HT-29 (cell line): ENCODE measurements around the gene TK1. TPM values are rescaled to one million over a fixed set of nuclear protein-coding genes. Genes with fewer than 3 reads are reported as not detected.
"Not testable (repeated sequence)": the region's sequence is repeated elsewhere in the genome, so short reads cannot be mapped to it uniquely, and the experiment has no call there.

Source experiments
- DNase-seq: peaks from one replicate; pipeline ENCODE4 v3.0.0-alpha.2; 2015; ENCODE audit warnings: low spot score
- total RNA-seq: library from RNA; depleted of rRNA; stranded (reverse); fragments of >200 nt; shearing (Covaris generic); gene quantifications from 2 replicates; pipeline ENCODE4 v1.2.3, GENCODE V29; 2014

The TK1 gene
- total RNA-seq, 1 experiment from 2014 or later, result 379 TPM

GRCh38 chr17:78154903-78155811 lies 31.7 kb downstream of the TK1 start:
- no peak for DNase-seq

GRCh38 chr17:78151514-78152008 lies 35.3 kb downstream of the TK1 start:
- DNase-seq, result peak; percentile 72

DNA sequence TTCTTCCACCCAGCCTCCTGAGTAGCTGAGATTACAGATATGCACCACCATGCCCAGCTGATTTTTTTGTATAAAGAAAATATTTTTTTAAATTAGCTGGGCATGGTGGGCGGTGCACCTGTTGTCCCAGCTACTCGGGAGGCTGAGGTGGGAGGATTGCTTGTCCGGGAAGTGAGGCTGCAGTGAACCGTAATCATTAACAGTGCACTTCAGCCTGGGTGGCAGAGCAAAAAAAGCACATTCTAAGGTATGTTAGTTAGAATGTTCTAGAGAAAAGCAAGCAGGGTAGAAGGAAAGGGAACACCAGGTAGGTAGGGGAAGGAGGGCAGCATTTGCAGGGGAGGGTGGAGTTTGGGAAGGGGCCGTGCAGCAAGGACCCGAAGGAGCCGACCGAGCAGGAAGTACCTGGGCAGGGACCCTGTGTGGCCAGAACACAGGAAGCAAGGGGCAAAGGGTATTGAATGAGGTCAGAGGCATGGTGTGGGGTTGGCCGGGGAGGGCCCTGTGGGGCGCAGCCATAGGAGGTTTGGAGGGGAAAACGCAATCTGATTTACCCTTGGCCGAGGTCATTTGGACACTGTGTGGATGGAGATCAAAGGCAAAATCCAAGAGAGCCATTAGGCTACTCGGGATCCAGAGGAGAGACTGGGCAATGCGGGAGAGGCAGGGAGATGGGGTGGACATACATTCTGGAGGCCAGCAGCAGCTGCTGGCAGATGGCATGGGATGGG lies 38.4 kb downstream of the TK1 start:
- no peak for DNase-seq

DNA sequence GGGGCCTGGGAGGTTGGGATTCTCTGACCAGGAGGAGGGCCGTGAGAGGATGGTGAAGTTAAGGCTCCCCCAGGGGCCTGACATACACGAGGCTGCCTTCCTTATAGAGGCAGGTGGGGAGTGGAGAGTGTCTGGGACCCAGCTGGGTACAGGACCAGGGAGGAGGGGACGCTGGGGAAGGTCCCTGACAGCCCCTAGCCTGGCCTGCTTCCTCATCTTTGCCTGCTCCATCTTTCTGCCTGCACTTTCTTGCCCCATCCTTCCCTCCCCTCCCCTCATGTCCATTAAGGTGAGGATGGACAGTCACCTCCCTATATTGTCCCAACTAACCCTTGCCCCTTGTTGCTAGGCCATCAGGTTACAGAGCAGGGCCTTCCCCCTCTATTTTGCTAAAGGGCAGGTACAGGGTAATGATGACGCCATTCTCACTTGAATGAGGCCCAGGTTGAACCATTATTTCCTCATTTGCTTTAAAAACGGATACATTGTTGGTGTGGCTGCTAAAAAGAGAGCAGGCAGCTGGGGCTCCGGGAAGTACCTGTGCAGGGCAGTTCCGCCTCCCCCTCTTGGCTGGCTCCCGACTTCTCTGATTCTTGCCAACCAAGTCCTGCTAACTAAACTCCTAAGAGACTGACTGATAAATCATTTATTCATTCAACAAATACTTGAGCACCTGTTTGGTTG lies 39.4 kb downstream of the TK1 start:
- DNase-seq, result no peak

DNA sequence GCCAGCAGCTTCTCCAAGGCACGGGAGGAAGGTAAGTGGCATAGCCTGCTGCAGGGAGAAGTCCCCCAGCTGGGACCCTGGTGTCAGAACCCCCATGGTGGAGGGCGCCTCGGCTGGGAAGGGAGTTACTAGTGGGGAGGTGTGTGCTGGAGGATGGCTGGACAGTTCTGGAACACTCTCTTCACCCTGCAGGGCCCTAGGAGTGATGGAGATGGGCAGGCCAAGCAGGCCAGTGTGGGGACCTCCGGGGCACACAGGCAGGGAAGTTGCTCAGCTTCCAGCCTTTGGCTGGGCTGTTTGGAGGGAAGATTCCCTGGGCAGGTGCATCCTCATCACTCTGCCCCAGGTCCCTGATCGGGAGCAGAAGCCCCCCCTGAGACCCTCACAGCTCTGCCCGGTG lies 40.0 kb downstream of the TK1 start:
- no peak for DNase-seq

DNA sequence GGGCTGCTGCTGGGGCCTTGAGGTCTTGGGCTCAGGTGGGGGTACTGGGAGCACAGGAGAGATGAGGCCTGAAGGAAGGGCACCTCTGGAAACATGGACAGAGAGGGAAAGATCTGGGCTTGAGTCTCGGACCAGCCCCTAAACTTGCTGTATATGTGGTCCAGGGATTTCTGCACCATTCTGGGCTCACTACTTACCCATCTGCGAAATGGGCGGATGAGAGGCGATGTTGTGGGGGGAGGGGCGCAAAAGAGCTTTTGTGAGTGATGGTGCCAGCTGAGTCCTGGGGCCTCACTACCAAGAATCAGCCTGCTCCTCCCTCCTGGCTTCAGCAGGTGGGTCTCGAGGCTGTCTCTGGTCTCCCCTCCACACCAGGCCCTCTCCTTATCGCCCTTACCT lies 40.4 kb downstream of the TK1 start:
- DNase-seq, result no peak

- DNase-seq, result peak; percentile 79
Observed at GRCh38 chr17:78144736-78145641, 41.9 kb downstream of the TK1 start.

DNA sequence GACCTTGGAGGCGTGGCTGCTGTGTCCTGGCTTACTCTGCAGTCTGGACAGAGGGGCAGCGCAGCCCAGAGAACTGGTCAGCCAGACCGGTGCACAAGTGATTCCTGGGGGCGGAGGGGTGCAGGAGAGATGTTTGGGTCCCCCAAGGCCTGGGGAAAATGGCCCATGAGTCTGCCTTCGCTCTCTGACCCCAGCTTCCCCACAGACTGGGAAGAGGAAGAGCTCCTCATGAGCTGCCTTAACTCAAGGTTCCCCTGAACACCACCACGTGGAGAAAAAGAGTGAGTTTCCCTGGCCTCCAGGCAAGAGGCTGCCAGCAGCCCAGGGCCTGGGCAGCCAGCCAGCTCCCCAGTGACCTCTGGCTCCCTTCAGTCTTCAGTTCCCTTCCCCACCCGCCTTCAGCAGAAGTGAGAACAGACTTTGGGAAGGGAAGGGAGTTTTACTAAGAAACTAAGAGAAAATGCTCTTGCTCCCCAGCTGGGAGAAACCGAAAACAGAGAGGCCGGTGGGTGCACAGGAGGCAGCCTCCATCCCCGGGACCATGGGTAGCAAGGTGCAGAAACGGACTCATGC lies 42.6 kb downstream of the TK1 start:
- peak; percentile 90 for DNase-seq

- no peak for DNase-seq
Observed at GRCh38 chr17:78143214-78144146, 43.4 kb downstream of the TK1 start.

- peak; percentile 87 for DNase-seq
Observed at GRCh38 chr17:78142119-78142861, 44.6 kb downstream of the TK1 start.

DNA sequence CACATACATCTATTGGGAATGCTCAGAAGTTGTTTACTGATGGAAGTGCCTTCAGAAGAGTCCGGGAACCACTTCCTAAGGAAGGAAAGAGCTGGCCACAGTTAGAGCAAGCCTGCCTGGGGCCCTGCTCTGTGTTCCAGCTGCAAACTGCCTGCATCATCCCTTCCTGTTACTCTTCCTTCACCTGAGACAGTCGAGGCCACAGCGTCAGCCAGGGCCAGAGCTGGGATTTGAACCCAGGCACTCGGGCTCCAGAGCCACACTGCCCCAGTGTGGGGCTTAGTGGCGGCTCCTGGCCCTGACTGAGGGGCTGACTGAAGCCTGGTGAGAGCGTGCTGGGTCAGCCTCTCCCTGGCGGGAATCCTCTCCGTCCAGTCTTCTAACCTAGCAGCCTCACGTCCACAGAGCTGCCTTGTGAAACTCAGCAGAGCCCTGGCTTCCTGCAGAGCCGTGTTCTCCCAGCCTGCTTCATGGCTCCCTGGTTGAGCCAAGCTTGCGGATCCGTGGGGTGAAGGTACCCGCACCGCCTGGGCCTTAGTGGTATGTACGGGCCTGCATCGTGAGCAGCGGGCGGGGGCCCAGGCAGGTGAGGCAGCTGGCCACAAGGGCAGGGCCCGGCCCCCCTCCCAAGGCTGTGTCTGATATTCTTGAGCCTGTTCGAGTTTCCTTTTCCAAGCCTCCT lies 45.3 kb downstream of the TK1 start:
- no peak for DNase-seq

DNA sequence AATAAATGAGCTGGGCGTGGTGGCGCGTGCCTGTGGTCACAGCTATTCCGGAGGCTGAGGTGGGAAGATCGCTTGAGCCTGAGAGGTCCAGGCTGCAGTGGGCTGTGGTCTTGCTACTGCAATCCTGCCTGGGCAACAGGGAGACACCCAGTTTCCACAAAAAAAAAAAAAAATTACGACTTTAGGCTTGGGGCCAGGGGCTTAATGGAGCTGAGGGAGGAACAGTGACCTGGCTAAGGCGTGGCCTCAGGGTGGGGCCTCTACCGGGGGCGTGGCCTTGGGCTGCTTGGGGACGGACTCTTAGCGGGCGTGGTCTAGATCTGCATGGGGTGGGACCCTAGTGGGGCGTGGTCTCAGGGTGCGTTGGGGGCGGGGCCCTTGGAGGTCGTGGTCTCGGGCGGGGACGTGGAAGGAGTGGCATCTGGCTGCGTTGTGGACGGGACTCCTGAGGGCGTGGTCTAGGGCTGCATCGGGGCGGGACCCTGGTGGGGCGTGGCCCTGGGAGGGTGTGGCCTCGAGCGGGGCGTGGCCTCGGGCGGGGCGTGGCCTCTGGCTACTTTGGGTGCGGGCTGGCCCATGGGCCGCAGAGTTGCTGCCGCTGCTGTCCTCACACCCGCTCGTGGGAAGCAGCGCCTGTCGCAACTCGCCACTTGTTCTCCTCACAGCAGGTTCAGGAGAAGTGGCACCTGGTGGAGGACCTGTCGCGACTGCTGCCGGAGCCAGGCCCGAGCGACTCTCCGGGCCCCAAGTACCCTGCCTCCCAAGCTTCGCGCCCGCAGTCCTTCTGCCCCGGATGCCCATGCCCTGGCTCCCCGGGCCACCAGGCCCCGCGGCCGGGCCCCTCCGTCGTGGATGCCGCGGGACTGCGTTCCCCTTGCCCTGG lies 46.4 kb downstream of the TK1 start:
- DNase-seq, result peak; percentile 96

DNA sequence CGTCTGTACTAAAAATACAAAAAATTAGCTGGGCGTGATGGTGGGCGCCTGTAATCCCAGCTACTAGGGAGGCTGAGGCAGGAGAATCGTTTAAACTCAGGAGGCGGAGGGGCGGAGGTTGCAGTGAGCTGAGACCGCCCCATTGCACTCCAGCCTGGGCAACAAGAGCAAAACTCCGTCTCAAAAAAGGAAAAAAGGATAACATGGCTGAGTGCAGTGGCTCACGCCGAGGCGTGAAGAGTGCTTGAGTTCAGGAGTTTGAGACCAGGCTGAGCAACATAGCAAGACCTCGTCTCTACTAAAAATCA lies 47.0 kb downstream of the TK1 start:
- DNase-seq, result not testable (repeated sequence)

DNA sequence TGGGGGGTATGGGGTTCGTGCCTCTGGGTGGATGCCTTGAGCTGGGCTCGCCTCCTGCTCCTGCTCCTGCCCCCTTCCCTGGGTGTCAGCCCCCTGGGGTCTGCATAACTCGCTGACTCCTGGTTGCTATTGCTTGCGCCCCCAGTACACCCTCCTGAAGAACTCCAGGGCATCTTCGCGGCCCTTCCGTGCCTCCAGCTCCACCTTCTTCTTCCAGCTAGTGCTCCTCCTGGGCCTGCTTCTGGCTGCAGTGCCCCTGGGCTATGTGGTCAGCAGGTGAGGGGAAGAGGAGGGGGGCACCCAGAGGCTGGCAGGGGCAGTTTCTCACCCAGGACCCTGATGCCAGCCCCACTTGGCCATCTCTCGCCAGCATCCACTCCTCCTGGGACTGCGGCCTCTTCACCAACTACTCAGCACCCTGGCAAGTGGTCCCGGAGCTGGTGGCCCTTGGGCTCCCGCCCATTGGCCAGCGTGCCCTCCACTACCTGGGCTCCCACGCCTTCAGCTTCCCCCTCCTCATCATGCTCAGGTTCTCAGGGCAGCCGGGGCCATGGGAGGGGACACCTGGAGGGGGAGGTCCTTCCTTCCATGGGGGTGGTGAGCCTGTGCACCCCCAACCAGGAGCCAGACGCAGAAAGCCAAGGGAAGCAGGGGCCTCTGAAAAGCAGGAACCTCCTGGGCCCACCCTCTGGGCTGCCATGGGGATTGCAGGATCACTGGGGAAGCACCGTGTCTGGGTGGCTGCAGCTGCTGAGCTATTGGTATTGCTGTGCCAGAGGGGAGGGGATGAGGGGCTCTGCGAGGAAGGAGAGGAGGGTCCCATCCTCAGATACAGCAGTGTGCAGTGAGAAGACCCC lies 48.4 kb downstream of the TK1 start:
- DNase-seq, result no peak

DNA sequence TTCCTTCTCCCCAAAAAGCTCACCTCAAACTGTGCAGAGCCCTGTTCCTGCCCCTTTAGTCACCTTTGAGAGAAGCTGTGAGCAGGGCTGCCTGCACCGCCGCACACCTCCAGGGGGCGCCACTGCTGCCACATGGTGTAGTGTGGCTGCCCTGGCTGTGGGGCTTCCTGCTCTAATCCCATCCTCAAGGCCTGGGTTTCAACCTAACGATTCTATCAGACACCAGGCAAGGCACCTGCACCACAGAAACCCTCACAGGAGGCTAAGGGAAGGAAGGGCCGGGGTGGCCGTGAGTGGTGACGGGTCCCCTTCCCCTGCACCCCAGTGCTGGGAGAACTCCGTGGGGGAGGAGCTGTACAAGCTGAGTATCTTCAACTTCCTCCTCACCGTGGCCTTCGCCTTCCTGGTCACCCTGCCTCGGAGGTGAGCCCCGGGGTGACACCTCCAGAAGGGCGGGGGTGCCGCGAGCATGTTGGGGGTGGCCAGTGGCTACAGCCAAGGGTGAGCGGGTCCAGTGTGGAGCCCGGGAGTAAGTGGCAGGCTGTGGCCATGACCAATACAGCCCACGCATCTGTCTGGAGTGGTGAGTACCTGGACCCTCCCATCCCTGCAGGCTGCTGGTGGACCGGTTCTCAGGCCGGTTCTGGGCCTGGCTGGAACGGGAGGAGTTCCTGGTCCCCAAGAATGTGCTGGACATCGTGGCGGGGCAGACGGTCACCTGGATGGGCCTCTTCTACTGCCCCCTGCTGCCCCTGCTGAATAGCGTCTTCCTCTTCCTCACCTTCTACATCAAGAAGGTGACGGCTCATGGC lies 49.3 kb downstream of the TK1 start:
- peak; percentile 85 for DNase-seq
